GM12873 (cell line): ENCODE measurements around the gene FAM222A.

Experiments used
- CTCF ChIP-seq: IDR thresholded peaks from 2 replicates; pipeline ENCODE4 v1.5.1; 2012; ENCODE audit warnings: low read depth, mild to moderate bottlenecking, moderate library complexity, low read length, control low read depth; ENCODE audit not compliant: insufficient read depth; ENCODE audit errors: missing control alignments

FAM222A gene

GRCh38 chr12:109734219-109735000 lies 20.8 kb downstream of the FAM222A start:
- no peak for TF ChIP-seq CTCF

DNA sequence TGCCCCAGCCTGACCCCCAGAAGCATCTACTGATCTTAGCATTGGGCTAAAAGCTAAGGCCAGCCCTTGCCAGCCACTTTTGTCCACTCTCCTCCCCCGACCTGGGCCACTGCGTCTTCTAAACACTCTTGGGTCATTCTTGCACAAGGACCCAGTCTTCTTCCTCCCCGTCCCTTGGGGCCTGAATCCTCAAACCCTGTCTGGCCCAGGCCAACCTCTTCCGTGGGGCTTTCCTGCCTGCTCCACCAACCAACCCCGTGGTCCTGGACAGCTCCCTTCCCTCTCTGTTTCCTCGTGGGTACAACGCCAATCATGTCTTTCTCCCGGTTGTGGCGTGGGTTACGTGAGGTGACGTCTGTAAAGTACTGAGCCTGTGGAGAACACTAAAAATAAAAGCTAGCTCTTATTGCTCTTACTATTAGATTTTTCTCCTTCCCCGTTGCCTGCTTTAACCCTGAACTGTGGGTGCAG lies 21.5 kb downstream of the FAM222A start:
- no peak for TF ChIP-seq CTCF

- no peak for TF ChIP-seq CTCF
Measured at GRCh38 chr12:109735825-109736551, 22.4 kb downstream of the FAM222A start.

GRCh38 chr12:109736552-109737108 lies 23.0 kb downstream of the FAM222A start:
- TF ChIP-seq CTCF: no peak

GRCh38 chr12:109737126-109737525 lies 23.5 kb downstream of the FAM222A start:
- no peak for TF ChIP-seq CTCF

GRCh38 chr12:109737631-109738030 lies 24.0 kb downstream of the FAM222A start:
- TF ChIP-seq CTCF: no peak

DNA sequence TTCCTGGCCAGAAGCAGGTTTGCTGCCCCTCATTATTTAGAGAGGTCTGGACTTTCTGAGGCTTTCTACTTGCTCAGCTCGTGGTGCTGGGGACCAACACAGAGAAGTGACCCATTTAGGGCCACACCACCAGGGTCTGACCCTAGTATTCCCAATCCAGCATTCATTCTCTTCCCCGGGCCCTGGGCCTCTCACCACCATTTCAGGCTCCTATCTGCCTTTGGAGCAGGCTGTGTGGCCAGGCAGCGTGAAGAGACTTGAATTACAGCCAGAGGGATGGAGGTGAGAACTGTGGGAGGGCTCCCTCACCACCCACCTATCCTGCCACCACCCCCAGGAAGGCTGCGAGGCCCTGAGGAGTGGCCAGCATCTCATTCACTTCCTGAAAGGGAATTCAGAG lies 24.6 kb downstream of the FAM222A start:
- no peak for TF ChIP-seq CTCF
